SU-DHL-6 (cell line): ENCODE results near the gene MRPL20.

Experiments
- H2AFZ ChIP-seq: fragments of 200-600 bp; sonication (generic); 2 replicates; pipeline ENCODE4 v1.6.1; 2014; ENCODE audit warnings: low read depth, mild to moderate bottlenecking, moderate library complexity, mixed read lengths, antibody characterized with exemption, low read length; ENCODE audit not compliant: severe bottlenecking
- H3F3A ChIP-seq: fragments of 200-600 bp; shearing (Covaris generic); 2 replicates; pipeline ENCODE4 v1.6.0; 2016; ENCODE audit warnings: antibody characterized with exemption, mild to moderate bottlenecking; ENCODE audit not compliant: insufficient read depth
- H3K27ac ChIP-seq: fragments of 200-600 bp; sonication (generic); 2 replicates; pipeline ENCODE4 v1.5.1; 2016; ENCODE audit warnings: low read depth, mild to moderate bottlenecking, low read length, moderate library complexity, mixed read lengths
- H3K27me3 ChIP-seq: fragments of 200-600 bp; sonication (generic), shearing (Covaris generic); 2 replicates; pipeline ENCODE4 v1.6.0; 2014; ENCODE audit warnings: mild to moderate bottlenecking, low read length
- H3K36me3 ChIP-seq: fragments of 200-600 bp; sonication (generic); 2 replicates; pipeline ENCODE4 v1.6.1; 2014; ENCODE audit warnings: mild to moderate bottlenecking, low read length, mixed read lengths
- H3K4me2 ChIP-seq: fragments of 300-600, 200-600 bp; shearing (Covaris generic), sonication (generic); 2 replicates; pipeline ENCODE4 v1.6.0; 2014; ENCODE audit warnings: low read length, low read depth, mild to moderate bottlenecking; ENCODE audit not compliant: poor library complexity, severe bottlenecking
- H3K4me3 ChIP-seq: fragments of 200-600 bp; sonication (generic); 2 replicates; pipeline ENCODE4 v1.5.1; 2014; ENCODE audit warnings: antibody characterized with exemption, low read length, mild to moderate bottlenecking, mixed read lengths; ENCODE audit not compliant: insufficient read depth, poor library complexity, severe bottlenecking
- H3K79me2 ChIP-seq: fragments of 200-600 bp; sonication (generic); 2 replicates; pipeline ENCODE4 v1.6.1; 2014; ENCODE audit warnings: mild to moderate bottlenecking, low read length, moderate library complexity; ENCODE audit not compliant: insufficient read depth
- H3K9ac ChIP-seq: fragments of 200-600 bp; sonication (generic); 2 replicates; pipeline ENCODE4 v1.7.0; 2014; ENCODE audit warnings: mild to moderate bottlenecking, low read length
- H3K9me2 ChIP-seq: fragments of 200-600 bp; sonication (generic); replicated peaks from 2 replicates; pipeline ENCODE4 v1.6.1; 2014; ENCODE audit warnings: low read length; ENCODE audit not compliant: insufficient read depth
- H3K9me3 ChIP-seq: fragments of 200-600 bp; sonication (generic); 2 replicates; pipeline ENCODE4 v1.6.1; 2014; ENCODE audit warnings: low read length, mixed read lengths; ENCODE audit not compliant: insufficient read depth
- H4K20me1 ChIP-seq: fragments of 200-600 bp; sonication (generic); 2 replicates; pipeline ENCODE4 v1.6.1; 2014; ENCODE audit warnings: low read depth, mild to moderate bottlenecking, antibody characterized with exemption, low read length, moderate library complexity, mixed read lengths
- EZH2phosphoT487 ChIP-seq: fragments of 200-600 bp; sonication (generic), shearing (Covaris generic); conservative IDR thresholded peaks from 2 replicates; pipeline ENCODE4 v1.6.1; 2018; ENCODE audit warnings: mild to moderate bottlenecking, antibody characterized with exemption, low read length, moderate library complexity, mixed read lengths
- TF ChIP-seq, protein P1 (sequence below): fragments of 200-600 bp; sonication (generic); IDR thresholded peaks from one replicate; pipeline ENCODE4 v1.5.1; 2017; ENCODE audit warnings: antibody characterized with exemption, mild to moderate bottlenecking, low read length, moderate library complexity; ENCODE audit not compliant: insufficient read depth, poor library complexity, severe bottlenecking

The MRPL20 gene

GRCh38 chr1:1438531-1439381, 31.7 kb upstream of the MRPL20 start:
- Histone ChIP-seq H2AFZ (no peak overlapping the region), H3K36me3 (no peaks in the 10 kb centered on the region), H3K4me2 (no peak overlapping the region), H3K9ac (no peak overlapping the region), H3K4me3 (no peak overlapping the region), H3K9me2 (no peaks in the 10 kb centered on the region), H3K27ac (no peak overlapping the region), H3K79me2 (no peaks in the 10 kb centered on the region), H3F3A (no peaks in the 10 kb centered on the region), H3K27me3 (no peaks in the 10 kb centered on the region), H4K20me1 (no peaks in the 10 kb centered on the region), H3K9me3 (no peaks in the 10 kb centered on the region)
- TF ChIP-seq, protein P1, sequence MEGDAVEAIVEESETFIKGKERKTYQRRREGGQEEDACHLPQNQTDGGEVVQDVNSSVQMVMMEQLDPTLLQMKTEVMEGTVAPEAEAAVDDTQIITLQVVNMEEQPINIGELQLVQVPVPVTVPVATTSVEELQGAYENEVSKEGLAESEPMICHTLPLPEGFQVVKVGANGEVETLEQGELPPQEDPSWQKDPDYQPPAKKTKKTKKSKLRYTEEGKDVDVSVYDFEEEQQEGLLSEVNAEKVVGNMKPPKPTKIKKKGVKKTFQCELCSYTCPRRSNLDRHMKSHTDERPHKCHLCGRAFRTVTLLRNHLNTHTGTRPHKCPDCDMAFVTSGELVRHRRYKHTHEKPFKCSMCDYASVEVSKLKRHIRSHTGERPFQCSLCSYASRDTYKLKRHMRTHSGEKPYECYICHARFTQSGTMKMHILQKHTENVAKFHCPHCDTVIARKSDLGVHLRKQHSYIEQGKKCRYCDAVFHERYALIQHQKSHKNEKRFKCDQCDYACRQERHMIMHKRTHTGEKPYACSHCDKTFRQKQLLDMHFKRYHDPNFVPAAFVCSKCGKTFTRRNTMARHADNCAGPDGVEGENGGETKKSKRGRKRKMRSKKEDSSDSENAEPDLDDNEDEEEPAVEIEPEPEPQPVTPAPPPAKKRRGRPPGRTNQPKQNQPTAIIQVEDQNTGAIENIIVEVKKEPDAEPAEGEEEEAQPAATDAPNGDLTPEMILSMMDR: no peak
- TF ChIP-seq EZH2phosphoT487: no peak

GRCh38 chr1:1437904-1438376, 30.8 kb upstream of the MRPL20 start:
- Histone ChIP-seq H4K20me1 (no peaks in the 10 kb centered on the region), H3K9me2 (no peaks in the 10 kb centered on the region), H3K27ac (no peak overlapping the region), H3F3A (no peaks in the 10 kb centered on the region), H3K4me2 (no peak overlapping the region), H3K27me3 (no peaks in the 10 kb centered on the region), H2AFZ (no peak overlapping the region), H3K79me2 (no peaks in the 10 kb centered on the region), H3K9me3 (no peaks in the 10 kb centered on the region), H3K9ac (no peak overlapping the region), H3K4me3 (no peak overlapping the region), H3K36me3 (no peaks in the 10 kb centered on the region)
- TF ChIP-seq, protein P1: no peak
- TF ChIP-seq EZH2phosphoT487: no peak

GRCh38 chr1:1437033-1437903, 30.2 kb upstream of the MRPL20 start:
- Histone ChIP-seq H3K27me3 (no peaks in the 10 kb centered on the region), H3K9me2 (no peaks in the 10 kb centered on the region), H3F3A (no peaks in the 10 kb centered on the region), H4K20me1 (no peaks in the 10 kb centered on the region), H3K4me2 (no peak overlapping the region), H2AFZ (no peak overlapping the region), H3K27ac (no peak overlapping the region), H3K36me3 (no peaks in the 10 kb centered on the region), H3K9ac (no peak overlapping the region), H3K79me2 (no peaks in the 10 kb centered on the region), H3K4me3 (no peak overlapping the region), H3K9me3 (no peaks in the 10 kb centered on the region)
- TF ChIP-seq, protein P1: no peak
- TF ChIP-seq EZH2phosphoT487: no peak
